WTC11 (cell line): ENCODE data around the gene CWF19L2.

Source experiments
- CBFB ChIP-seq: sonication (generic); formaldehyde crosslinking; IDR thresholded peaks from 2 replicates; pipeline ENCODE4 v1.8.1; 2022; ENCODE audit warnings: mild to moderate bottlenecking, low read depth, missing genetic modification reagents
- FOXP4 ChIP-seq: sonication (generic); formaldehyde crosslinking; IDR thresholded peaks from 2 replicates; pipeline ENCODE4 v1.8.0; 2022; ENCODE audit warnings: mild to moderate bottlenecking, missing genetic modification reagents
- TCF7 ChIP-seq: sonication (generic); formaldehyde crosslinking; IDR thresholded peaks from 2 replicates; pipeline ENCODE4 v1.8.0; 2022; ENCODE audit warnings: mild to moderate bottlenecking, low read depth, missing genetic modification reagents, moderate library complexity
- USF2 ChIP-seq: sonication (generic); formaldehyde crosslinking; IDR thresholded peaks from 2 replicates; pipeline ENCODE4 v1.8.1; 2023; ENCODE audit warnings: mild to moderate bottlenecking, missing genetic modification reagents, moderate library complexity
- TF ChIP-seq, protein P1 (sequence below): fragments of 200-600 bp; IDR thresholded peaks from 2 replicates; pipeline ENCODE4 v1.8.0; 2022; ENCODE audit warnings: antibody characterized with exemption
- TF ChIP-seq, protein P2 (sequence below): sonication (generic); formaldehyde crosslinking; IDR thresholded peaks from 2 replicates; pipeline ENCODE4 v1.8.0; 2023; ENCODE audit warnings: missing genetic modification reagents, mild to moderate bottlenecking, borderline replicate concordance

DNA sequence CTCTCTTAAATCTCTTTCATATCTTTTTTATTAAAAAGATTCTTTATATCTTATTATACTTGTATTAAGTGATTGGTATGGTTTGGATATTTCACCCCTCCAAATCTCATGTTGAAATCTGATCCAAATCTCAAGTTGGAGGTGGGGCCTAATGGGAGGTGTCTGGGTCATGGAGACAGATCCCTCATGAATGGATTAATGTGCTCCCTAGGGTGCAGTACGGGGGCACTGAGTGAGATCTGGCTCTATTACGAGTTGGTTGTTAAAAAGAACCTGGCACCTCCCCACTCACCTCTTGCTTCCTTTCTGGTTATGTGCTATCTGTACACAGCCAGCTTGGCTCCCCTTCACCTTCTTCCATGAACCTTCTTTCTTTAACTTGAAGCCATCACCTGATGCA, 149.6 kb downstream of the CWF19L2 start:
- no peak for TF ChIP-seq TCF7 (CRISPR knock-in tag)
- TF ChIP-seq USF2: no peak
- no peak for TF ChIP-seq FOXP4 (CRISPR knock-in tag)
- TF ChIP-seq, protein P1, sequence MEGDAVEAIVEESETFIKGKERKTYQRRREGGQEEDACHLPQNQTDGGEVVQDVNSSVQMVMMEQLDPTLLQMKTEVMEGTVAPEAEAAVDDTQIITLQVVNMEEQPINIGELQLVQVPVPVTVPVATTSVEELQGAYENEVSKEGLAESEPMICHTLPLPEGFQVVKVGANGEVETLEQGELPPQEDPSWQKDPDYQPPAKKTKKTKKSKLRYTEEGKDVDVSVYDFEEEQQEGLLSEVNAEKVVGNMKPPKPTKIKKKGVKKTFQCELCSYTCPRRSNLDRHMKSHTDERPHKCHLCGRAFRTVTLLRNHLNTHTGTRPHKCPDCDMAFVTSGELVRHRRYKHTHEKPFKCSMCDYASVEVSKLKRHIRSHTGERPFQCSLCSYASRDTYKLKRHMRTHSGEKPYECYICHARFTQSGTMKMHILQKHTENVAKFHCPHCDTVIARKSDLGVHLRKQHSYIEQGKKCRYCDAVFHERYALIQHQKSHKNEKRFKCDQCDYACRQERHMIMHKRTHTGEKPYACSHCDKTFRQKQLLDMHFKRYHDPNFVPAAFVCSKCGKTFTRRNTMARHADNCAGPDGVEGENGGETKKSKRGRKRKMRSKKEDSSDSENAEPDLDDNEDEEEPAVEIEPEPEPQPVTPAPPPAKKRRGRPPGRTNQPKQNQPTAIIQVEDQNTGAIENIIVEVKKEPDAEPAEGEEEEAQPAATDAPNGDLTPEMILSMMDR: no peak
- TF ChIP-seq CBFB (CRISPR knock-in tag): no peak
- TF ChIP-seq, protein P2, sequence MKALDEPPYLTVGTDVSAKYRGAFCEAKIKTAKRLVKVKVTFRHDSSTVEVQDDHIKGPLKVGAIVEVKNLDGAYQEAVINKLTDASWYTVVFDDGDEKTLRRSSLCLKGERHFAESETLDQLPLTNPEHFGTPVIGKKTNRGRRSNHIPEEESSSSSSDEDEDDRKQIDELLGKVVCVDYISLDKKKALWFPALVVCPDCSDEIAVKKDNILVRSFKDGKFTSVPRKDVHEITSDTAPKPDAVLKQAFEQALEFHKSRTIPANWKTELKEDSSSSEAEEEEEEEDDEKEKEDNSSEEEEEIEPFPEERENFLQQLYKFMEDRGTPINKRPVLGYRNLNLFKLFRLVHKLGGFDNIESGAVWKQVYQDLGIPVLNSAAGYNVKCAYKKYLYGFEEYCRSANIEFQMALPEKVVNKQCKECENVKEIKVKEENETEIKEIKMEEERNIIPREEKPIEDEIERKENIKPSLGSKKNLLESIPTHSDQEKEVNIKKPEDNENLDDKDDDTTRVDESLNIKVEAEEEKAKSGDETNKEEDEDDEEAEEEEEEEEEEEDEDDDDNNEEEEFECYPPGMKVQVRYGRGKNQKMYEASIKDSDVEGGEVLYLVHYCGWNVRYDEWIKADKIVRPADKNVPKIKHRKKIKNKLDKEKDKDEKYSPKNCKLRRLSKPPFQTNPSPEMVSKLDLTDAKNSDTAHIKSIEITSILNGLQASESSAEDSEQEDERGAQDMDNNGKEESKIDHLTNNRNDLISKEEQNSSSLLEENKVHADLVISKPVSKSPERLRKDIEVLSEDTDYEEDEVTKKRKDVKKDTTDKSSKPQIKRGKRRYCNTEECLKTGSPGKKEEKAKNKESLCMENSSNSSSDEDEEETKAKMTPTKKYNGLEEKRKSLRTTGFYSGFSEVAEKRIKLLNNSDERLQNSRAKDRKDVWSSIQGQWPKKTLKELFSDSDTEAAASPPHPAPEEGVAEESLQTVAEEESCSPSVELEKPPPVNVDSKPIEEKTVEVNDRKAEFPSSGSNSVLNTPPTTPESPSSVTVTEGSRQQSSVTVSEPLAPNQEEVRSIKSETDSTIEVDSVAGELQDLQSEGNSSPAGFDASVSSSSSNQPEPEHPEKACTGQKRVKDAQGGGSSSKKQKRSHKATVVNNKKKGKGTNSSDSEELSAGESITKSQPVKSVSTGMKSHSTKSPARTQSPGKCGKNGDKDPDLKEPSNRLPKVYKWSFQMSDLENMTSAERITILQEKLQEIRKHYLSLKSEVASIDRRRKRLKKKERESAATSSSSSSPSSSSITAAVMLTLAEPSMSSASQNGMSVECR (CRISPR knock-in tag): no peak
